A673 (cell line): ENCODE results near the gene TC2N. TPM values are rescaled to one million over a fixed set of nuclear protein-coding genes. Genes with fewer than 3 reads are reported as not detected.

Source experiments
- BruUV-seq: library from RNA; stranded (reverse); fragments of 400-500 nt; replicated peaks from 2 replicates; lab custom pipeline; 2021; lab: Mats Ljungman, UMichigan
- CTCF ChIA-PET: fragments of 300-600 bp; sonication (Branson Sonifier 250); formaldehyde crosslinking; loops from one replicate; lab custom pipeline; 2022; ENCODE audit warnings: antibody characterized with exemption; lab: Charles Lee
- POLR2A ChIA-PET: fragments of 300-600 bp; sonication (Branson Sonifier 250); formaldehyde crosslinking; loops from one replicate; lab custom pipeline; 2022; ENCODE audit warnings: antibody characterized with exemption; ENCODE audit not compliant: low non-redundant PET; lab: Charles Lee
- DNase-seq: peaks from one replicate; pipeline ENCODE4 v3.0.0-alpha.2; 2015; ENCODE audit warnings: low spot score
- H3K27ac ChIP-seq: fragments of 200-600 bp; sonication (generic); 2 replicates; pipeline ENCODE4 v1.5.1; 2016; ENCODE audit warnings: mixed run types, low read depth, mild to moderate bottlenecking, mixed read lengths, antibody characterized with exemption, low read length; ENCODE audit not compliant: poor library complexity, severe bottlenecking
- H3K27me3 ChIP-seq: fragments of 200-600 bp; sonication (generic); replicated peaks from 2 replicates; pipeline ENCODE4 v1.6.1; 2017; ENCODE audit warnings: mixed run types, low read depth, mild to moderate bottlenecking, mixed read lengths, antibody characterized with exemption, low read length; ENCODE audit not compliant: insufficient read depth, poor library complexity
- H3K36me3 ChIP-seq: fragments of 200-600 bp; sonication (generic); 2 replicates; pipeline ENCODE4 v1.6.1; 2016; ENCODE audit warnings: mixed run types, mild to moderate bottlenecking, mixed read lengths, antibody characterized with exemption, low read length; ENCODE audit not compliant: insufficient read depth, poor library complexity, severe bottlenecking
- H3K4me1 ChIP-seq: fragments of 200-600 bp; sonication (generic); 2 replicates; pipeline ENCODE4 v1.6.1; 2017; ENCODE audit warnings: mixed run types, mild to moderate bottlenecking, mixed read lengths, antibody characterized with exemption, low read length; ENCODE audit not compliant: insufficient read depth, poor library complexity, severe bottlenecking
- H3K4me3 ChIP-seq: fragments of 200-600 bp; sonication (generic); 2 replicates; pipeline ENCODE4 v1.5.1; 2016; ENCODE audit warnings: low read depth, mixed run types, mild to moderate bottlenecking, mixed read lengths, low read length; ENCODE audit not compliant: poor library complexity, severe bottlenecking
- H3K9me3 ChIP-seq: fragments of 200-600 bp; sonication (generic); 2 replicates; pipeline ENCODE4 v1.6.1; 2016; ENCODE audit warnings: mixed run types, low read depth, mild to moderate bottlenecking, mixed read lengths, antibody characterized with exemption, low read length; ENCODE audit not compliant: poor library complexity, severe bottlenecking
- EZH2 ChIP-seq: fragments of 200-600 bp; sonication (generic); IDR thresholded peaks from 2 replicates; pipeline ENCODE4 v1.6.1; 2017; ENCODE audit warnings: borderline replicate concordance, low read depth, mild to moderate bottlenecking, mixed read lengths, antibody characterized with exemption, low read length; ENCODE audit not compliant: poor library complexity, severe bottlenecking
- intact Hi-C: fragments of 100-400 bp; cut with micrococcal nuclease; formaldehyde crosslinking; loops from one replicate; pipeline ENCODE4 v1.10.0; 2022; ENCODE audit not compliant: unreplicated experiment
- total RNA-seq: library from RNA; stranded (reverse); gene quantifications from 2 replicates; pipeline ENCODE4 v1.2.3, GENCODE V29; 2021
- TF ChIP-seq, protein P1 (sequence below): fragments of 300-800, 200-600 bp; sonication (generic); conservative IDR thresholded peaks from 2 replicates; pipeline ENCODE4 v1.5.1; 2017; ENCODE audit warnings: low read depth, mild to moderate bottlenecking, antibody characterized with exemption, low read length, moderate library complexity, mixed read lengths

TC2N gene
- total RNA-seq, 1 experiment from 2014 or later, result 0.45 TPM

DNA sequence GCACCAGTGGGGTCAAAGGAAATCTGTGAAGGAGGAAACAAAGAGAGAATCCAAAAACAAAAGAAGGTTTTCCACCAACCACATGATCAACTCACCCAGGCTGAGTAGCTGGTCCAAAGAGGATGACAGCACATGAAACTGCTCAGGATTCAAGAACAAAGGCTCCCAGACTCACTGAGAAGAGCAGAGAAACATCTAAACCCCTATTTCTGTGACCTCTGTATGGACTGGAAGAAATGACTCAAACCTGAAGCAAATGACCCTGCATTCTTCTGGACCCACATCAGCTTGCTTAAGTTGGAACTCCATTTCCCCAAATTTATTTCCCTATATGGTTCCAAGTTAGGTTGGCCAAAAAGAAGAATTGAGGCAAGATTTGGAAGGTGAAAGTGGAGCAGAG, 26.3 kb downstream of the TC2N start:
- BruUV-seq, result no TSS peak
- no peak for DNase-seq

DNA sequence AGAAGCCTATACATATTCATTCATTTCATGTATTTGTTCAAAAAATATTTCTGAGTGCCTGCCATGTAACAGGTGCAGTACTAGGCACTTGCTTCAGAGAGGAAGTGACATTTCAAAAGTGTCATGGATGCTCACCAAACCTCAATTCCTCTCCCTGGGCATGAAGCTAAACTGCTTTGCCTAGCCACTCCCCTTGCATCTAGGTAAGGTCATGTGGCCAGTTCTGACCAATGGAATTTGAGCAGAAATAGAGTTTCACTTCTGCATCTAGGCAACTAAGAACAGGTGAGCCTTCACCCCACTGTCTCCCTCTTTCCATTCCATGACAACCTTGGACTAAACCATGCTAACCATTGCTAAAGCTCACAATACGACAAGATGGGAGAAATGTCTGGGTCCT, 27.6 kb downstream of the TC2N start:
- Histone ChIP-seq H3K27ac (no peak overlapping the region), H3K36me3 (no peaks in the 10 kb centered on the region), H3K9me3 (no peaks in the 10 kb centered on the region), H3K4me3 (no peak overlapping the region), H3K27me3 (peaks cover 51% of the 10 kb centered on the region), H3K4me1 (peaks cover 6% of the 10 kb centered on the region)
- intact Hi-C loops, result no loop called here
- TF ChIP-seq, protein P1, sequence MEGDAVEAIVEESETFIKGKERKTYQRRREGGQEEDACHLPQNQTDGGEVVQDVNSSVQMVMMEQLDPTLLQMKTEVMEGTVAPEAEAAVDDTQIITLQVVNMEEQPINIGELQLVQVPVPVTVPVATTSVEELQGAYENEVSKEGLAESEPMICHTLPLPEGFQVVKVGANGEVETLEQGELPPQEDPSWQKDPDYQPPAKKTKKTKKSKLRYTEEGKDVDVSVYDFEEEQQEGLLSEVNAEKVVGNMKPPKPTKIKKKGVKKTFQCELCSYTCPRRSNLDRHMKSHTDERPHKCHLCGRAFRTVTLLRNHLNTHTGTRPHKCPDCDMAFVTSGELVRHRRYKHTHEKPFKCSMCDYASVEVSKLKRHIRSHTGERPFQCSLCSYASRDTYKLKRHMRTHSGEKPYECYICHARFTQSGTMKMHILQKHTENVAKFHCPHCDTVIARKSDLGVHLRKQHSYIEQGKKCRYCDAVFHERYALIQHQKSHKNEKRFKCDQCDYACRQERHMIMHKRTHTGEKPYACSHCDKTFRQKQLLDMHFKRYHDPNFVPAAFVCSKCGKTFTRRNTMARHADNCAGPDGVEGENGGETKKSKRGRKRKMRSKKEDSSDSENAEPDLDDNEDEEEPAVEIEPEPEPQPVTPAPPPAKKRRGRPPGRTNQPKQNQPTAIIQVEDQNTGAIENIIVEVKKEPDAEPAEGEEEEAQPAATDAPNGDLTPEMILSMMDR, result no peak
- no peak for TF ChIP-seq EZH2
- ChIA-PET CTCF (no interaction called here), POLR2A (no interaction called here)
- BruUV-seq, result no TSS peak
- no peak for DNase-seq

More for the DNA sequence above, 26.3 kb downstream of the TC2N start:
- H3K27me3 ChIP-seq, result peaks cover 37% of the 10 kb centered on the region
- ChIA-PET CTCF (no interaction called here), POLR2A (no interaction called here)
- peaks cover 6% of the 10 kb centered on the region for H3K4me1 ChIP-seq
- no peak overlapping the region for H3K27ac ChIP-seq
- no peaks in the 10 kb centered on the region for H3K36me3 ChIP-seq
- no peak overlapping the region for H3K4me3 ChIP-seq
- H3K9me3 ChIP-seq, result no peaks in the 10 kb centered on the region
- TF ChIP-seq, protein P1, result no peak
- no peak for TF ChIP-seq EZH2
- intact Hi-C loops, result no loop called here

DNA sequence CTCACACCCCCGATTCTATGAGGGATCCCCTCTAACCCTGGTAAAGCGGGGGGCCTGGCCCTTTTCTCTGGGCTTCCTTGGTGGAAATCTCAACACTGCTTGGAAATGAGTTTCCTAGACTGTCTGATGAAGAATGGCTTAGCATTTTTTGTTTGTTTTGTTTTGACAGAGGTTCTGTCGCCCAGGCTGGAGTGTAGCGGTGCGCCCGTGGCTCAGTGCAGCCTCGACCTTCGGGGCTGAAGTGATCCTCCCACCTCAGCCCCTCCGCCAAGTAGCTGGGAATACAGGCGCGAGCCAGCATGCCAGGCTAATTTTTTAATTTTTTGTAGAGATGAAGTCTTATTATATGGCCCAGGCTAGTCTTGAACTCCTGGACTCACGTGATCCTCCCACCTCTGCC, 30.3 kb downstream of the TC2N start:
- intact Hi-C loops, result no loop called here
- Histone ChIP-seq H3K36me3 (no peaks in the 10 kb centered on the region), H3K27me3 (peaks cover 74% of the 10 kb centered on the region), H3K27ac (no peak overlapping the region), H3K4me3 (peak overlapping the region; percentile 51), H3K4me1 (peaks cover 6% of the 10 kb centered on the region), H3K9me3 (no peaks in the 10 kb centered on the region)
- CTCF ChIA-PET, result no interaction called here
- TF ChIP-seq, protein P1, result no peak
- TF ChIP-seq EZH2, result no peak
- POLR2A ChIA-PET, result no interaction called here
- BruUV-seq, result no TSS peak
- DNase-seq, result no peak
